GM19397 (cell line): ENCODE results near the gene ADCY2.

Experiments
- ATAC-seq: cut with Tn5 transposase; IDR thresholded peaks from one replicate; pipeline ENCODE4 v1.9.1; 2021; ENCODE audit warnings: mild to moderate bottlenecking, moderate library complexity; ENCODE audit not compliant: unreplicated experiment

The ADCY2 gene

GRCh38 chr5:7657153-7657552 lies 261.2 kb downstream of the ADCY2 start:
- ATAC-seq, result no peak

- no peak for ATAC-seq
Observed at GRCh38 chr5:7659420-7659819, 263.5 kb downstream of the ADCY2 start.

- ATAC-seq, result no peak
Observed at GRCh38 chr5:7662289-7662688, 266.4 kb downstream of the ADCY2 start.

- no peak for ATAC-seq
Observed at GRCh38 chr5:7663808-7664207, 267.9 kb downstream of the ADCY2 start.

- ATAC-seq, result no peak
Observed at GRCh38 chr5:7664208-7664607, 268.3 kb downstream of the ADCY2 start.

GRCh38 chr5:7667216-7667767 lies 271.4 kb downstream of the ADCY2 start:
- no peak for ATAC-seq

- no peak for ATAC-seq
Observed at GRCh38 chr5:7668161-7668560, 272.2 kb downstream of the ADCY2 start.

- no peak for ATAC-seq
Observed at GRCh38 chr5:7668627-7669026, 272.7 kb downstream of the ADCY2 start.

GRCh38 chr5:7671381-7671993 lies 275.5 kb downstream of the ADCY2 start:
- ATAC-seq, result no peak

- ATAC-seq, result no peak
Observed at GRCh38 chr5:7673658-7674057, 277.7 kb downstream of the ADCY2 start.

- ATAC-seq, result no peak
Observed at GRCh38 chr5:7676455-7676854, 280.5 kb downstream of the ADCY2 start.

GRCh38 chr5:7678030-7678429 lies 282.1 kb downstream of the ADCY2 start:
- no peak for ATAC-seq

- ATAC-seq, result no peak
Observed at GRCh38 chr5:7679663-7680062, 283.7 kb downstream of the ADCY2 start.

- no peak for ATAC-seq
Observed at GRCh38 chr5:7680260-7680659, 284.3 kb downstream of the ADCY2 start.

- ATAC-seq, result no peak
Observed at GRCh38 chr5:7682379-7682778, 286.4 kb downstream of the ADCY2 start.

GRCh38 chr5:7683753-7684152 lies 287.8 kb downstream of the ADCY2 start:
- no peak for ATAC-seq

- ATAC-seq, result no peak
Observed at GRCh38 chr5:7684826-7685225, 288.9 kb downstream of the ADCY2 start.

GRCh38 chr5:7686794-7687193 lies 290.9 kb downstream of the ADCY2 start:
- no peak for ATAC-seq

- no peak for ATAC-seq
Observed at GRCh38 chr5:7690557-7690956, 294.6 kb downstream of the ADCY2 start.

- no peak for ATAC-seq
Observed at GRCh38 chr5:7705261-7705660, 309.3 kb downstream of the ADCY2 start.

- ATAC-seq, result no peak
Observed at GRCh38 chr5:7705736-7706135, 309.8 kb downstream of the ADCY2 start.

- ATAC-seq, result no peak
Observed at GRCh38 chr5:7706256-7706655, 310.3 kb downstream of the ADCY2 start.

- no peak for ATAC-seq
Observed at GRCh38 chr5:7714119-7714518, 318.2 kb downstream of the ADCY2 start.
